Measurements from ENCODE around the gene ATXN1.

DNA sequence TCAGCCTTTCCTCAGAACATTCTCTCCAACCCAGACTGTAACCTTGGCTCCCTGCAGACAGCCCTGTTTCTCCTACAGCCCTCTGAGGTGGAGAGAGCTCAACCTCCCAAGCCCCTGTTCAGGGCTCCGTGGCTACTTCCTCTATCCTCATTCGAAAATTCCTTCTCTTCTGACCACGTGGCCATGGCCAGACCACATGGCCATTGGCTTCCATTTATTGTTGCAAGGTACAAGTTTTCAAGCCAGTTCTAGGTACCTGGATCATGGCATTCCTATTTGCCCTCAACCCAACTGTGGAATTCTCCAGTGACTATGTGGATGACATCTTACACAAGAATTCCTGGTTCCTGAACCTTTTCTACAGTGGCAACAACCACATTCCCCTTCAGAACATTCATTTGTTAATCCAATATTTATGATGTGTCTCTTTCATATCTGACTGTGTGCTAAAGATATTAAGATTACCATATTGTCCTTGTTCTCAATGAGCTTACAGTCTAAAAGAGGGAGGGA is 361.0 kb downstream of the ATXN1 start:
- TF ChIP-seq, protein P1, sequence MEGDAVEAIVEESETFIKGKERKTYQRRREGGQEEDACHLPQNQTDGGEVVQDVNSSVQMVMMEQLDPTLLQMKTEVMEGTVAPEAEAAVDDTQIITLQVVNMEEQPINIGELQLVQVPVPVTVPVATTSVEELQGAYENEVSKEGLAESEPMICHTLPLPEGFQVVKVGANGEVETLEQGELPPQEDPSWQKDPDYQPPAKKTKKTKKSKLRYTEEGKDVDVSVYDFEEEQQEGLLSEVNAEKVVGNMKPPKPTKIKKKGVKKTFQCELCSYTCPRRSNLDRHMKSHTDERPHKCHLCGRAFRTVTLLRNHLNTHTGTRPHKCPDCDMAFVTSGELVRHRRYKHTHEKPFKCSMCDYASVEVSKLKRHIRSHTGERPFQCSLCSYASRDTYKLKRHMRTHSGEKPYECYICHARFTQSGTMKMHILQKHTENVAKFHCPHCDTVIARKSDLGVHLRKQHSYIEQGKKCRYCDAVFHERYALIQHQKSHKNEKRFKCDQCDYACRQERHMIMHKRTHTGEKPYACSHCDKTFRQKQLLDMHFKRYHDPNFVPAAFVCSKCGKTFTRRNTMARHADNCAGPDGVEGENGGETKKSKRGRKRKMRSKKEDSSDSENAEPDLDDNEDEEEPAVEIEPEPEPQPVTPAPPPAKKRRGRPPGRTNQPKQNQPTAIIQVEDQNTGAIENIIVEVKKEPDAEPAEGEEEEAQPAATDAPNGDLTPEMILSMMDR (IDR thresholded peaks at IDR 0.05) = no peak
- no peak for TF ChIP-seq POLR2A (IDR thresholded peaks at IDR 0.05)
- no peak for TF ChIP-seq EP300 (IDR thresholded peaks at IDR 0.05)
